Measurements from ENCODE around the gene DSEL.

The DSEL gene

GRCh38 chr18:67476585-67476984 is 39.9 kb downstream of the DSEL start:
- H3K36me3 Mint-ChIP-seq (ENCODE audit: low read depth) = no peaks in the 10 kb centered on the region
- no peaks in the 10 kb centered on the region for H3K4me1 Mint-ChIP-seq
- no peaks in the 10 kb centered on the region for H3K9me3 Mint-ChIP-seq
- DNase-seq = no peak
- no peaks in the 10 kb centered on the region for H3K27me3 Mint-ChIP-seq
- no peak overlapping the region for H3K27ac Mint-ChIP-seq
- H3K4me3 Mint-ChIP-seq = no peak overlapping the region
- ATAC-seq = no peak

GRCh38 chr18:67475673-67476072 is 40.8 kb downstream of the DSEL start:
- Mint-ChIP-seq H3K4me3 (no peak overlapping the region), H3K27ac (no peak overlapping the region), H3K27me3 (no peaks in the 10 kb centered on the region), H3K36me3 (ENCODE audit: low read depth) (peaks cover 2% of the 10 kb centered on the region), H3K4me1 (no peaks in the 10 kb centered on the region), H3K9me3 (no peaks in the 10 kb centered on the region)
- no peak for ATAC-seq
- no peak for DNase-seq

- no peaks in the 10 kb centered on the region for H3K27me3 Mint-ChIP-seq
- ATAC-seq (no peak), DNase-seq (no peak)
- H3K36me3 Mint-ChIP-seq (ENCODE audit: low read depth) = peaks cover 2% of the 10 kb centered on the region
- H3K9me3 Mint-ChIP-seq = peaks cover 5% of the 10 kb centered on the region
- H3K27ac Mint-ChIP-seq = no peak overlapping the region
- H3K4me1 Mint-ChIP-seq = peaks cover 5% of the 10 kb centered on the region
- H3K4me3 Mint-ChIP-seq = no peak overlapping the region
Measured at GRCh38 chr18:67468038-67468437, 48.5 kb downstream of the DSEL start.

DNA sequence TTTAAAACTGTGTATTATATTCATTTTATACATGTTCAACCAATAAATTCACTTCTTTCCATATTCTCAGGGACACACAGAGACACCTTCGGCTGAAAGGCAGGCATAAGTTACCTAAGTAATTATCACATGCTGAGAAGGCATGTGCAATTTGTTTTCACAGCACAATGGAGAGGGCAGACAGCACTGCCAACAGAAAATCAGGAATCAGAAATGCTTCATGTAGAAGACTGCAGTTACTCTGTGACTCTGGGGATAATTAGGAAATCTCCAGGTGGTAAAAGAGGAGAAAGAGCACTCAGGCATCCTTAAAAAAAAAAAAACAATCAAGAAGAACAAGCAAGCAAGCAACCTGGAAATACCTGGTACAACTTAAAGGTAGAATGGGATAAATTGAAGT is 49.3 kb downstream of the DSEL start:
- peaks cover 5% of the 10 kb centered on the region for H3K9me3 Mint-ChIP-seq
- H3K36me3 Mint-ChIP-seq (ENCODE audit: low read depth) = peaks cover 2% of the 10 kb centered on the region
- no peak overlapping the region for H3K27ac Mint-ChIP-seq
- DNase-seq (no peak), ATAC-seq (no peak)
- H3K4me3 Mint-ChIP-seq = no peak overlapping the region
- peaks cover 5% of the 10 kb centered on the region for H3K4me1 Mint-ChIP-seq
- H3K27me3 Mint-ChIP-seq = no peaks in the 10 kb centered on the region

DNA sequence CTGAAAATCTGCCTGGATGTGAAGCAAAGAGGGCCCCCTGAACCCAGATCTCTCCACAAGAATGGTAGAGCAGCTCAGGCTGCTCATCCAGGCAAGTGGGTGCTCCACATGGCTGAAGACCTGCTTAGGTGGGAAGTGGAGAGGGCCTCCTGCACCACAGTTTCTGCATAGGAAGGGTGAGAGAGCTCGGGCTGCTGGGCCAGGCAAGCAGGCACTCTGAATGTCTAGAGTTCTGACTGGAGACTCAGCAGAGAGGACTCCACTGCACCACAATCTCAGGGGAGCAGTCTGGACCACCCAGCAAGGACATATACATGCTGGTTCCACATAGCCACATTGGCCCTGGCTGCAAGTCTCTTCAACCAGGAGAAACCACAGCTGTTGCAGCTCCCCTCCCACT is 52.0 kb downstream of the DSEL start:
- H3K36me3 Mint-ChIP-seq (ENCODE audit: low read depth) = no peaks in the 10 kb centered on the region
- ATAC-seq = no peak
- H3K9me3 Mint-ChIP-seq = peaks cover 10% of the 10 kb centered on the region
- no peak overlapping the region for H3K4me3 Mint-ChIP-seq
- H3K4me1 Mint-ChIP-seq = peaks cover 10% of the 10 kb centered on the region
- H3K27me3 Mint-ChIP-seq = no peaks in the 10 kb centered on the region
- no peak for DNase-seq
- no peak overlapping the region for H3K27ac Mint-ChIP-seq

DNA sequence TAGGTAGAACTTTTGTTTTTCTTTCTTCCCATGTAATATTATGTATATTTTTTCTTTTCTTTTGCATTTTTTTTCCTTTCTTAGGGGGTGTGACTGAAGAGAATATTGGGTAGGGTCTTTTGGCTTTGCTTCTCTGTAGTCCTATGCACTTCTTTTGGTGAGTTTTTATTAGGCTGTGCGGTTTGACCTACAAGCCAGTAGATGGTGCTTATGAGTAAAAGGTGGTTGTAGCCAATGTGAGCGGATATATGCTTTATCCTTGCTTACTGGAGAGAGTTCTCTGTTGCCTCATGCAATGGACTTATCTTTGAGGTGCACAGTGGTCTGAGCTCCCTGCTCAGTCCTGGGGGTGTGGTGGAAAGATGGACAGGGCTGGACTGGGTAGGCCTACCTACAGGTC is 52.7 kb downstream of the DSEL start:
- Mint-ChIP-seq H3K27ac (no peak overlapping the region), H3K9me3 (peaks cover 10% of the 10 kb centered on the region), H3K4me3 (no peak overlapping the region), H3K27me3 (no peaks in the 10 kb centered on the region), H3K4me1 (peaks cover 10% of the 10 kb centered on the region), H3K36me3 (ENCODE audit: low read depth) (no peaks in the 10 kb centered on the region)
- ATAC-seq (no peak), DNase-seq (no peak)

DNA sequence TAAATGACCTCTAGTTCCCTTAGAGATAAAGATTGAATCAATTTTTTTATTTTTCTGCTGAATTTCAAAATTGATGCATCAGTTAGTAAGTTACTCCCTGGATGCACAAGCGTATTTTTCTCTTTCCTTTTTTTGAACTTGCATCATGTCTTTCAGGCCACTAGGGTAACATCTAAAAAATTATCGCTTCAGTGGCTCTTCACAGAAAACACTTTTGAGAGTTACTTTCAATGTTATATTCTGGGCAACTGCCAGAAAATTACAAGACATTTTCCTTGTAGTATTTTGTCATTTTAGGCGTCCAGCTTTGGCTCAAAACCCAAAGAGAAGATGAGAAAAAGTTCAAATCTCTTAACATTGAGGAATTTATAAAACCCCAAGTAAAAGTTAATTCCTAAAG is 59.8 kb downstream of the DSEL start:
- Mint-ChIP-seq H3K9me3 (peaks cover 13% of the 10 kb centered on the region), H3K4me3 (no peak overlapping the region), H3K4me1 (peaks cover 18% of the 10 kb centered on the region), H3K27me3 (no peaks in the 10 kb centered on the region), H3K27ac (no peak overlapping the region), H3K36me3 (ENCODE audit: low read depth) (no peaks in the 10 kb centered on the region)
- DNase-seq (no peak), ATAC-seq (no peak)
